NCI-H1105 (cell line): Measurements from ENCODE around the gene RETREG2.

Source experiments
- DNase-seq: peaks from one replicate; lab custom pipeline; 2025; lab: John Stamatoyannopoulos, UW

The RETREG2 gene

DNA sequence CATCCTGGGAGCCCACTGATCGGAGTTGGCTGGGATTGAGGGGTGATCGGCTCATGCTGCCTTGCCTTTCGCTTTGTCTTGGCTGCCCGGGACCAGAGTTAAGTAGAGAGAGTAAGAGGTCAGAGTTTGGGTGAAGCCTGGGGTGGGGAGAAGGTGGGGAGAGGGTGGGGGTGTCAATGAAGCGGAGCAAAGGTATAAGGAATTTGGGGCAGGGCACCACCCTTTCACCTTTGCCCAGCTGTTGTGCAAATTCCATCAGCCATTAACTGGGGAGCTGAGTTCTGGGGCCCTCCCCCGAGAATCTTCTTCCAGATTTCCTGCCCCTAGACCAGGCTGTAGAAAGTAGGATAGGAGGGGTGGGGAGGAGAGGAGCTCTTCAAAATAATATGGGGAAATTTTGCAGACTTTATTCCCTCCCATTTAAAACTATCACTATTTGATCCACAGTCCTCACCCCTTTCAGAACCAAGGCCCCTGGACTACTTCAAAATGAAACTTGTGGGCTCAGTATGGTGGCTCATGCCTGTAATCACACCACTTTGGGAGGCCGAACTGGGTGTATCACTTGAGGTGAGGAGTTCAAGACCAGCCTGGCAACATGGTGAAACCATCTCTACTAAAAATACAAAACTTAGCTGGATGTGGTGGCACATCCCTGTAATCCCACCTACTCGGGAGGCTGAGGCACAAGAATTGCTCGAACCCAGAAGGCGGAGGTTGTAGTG lies 8.0 kb upstream of the RETREG2 start, which contains the start of gene SLC23A3:
SLC23A3 (minus strand) TSS at position 100 of the 725 bp plus-strand sequence; CDS start at position 55, 45 bp downstream.
- no peak for DNase-seq

DNA sequence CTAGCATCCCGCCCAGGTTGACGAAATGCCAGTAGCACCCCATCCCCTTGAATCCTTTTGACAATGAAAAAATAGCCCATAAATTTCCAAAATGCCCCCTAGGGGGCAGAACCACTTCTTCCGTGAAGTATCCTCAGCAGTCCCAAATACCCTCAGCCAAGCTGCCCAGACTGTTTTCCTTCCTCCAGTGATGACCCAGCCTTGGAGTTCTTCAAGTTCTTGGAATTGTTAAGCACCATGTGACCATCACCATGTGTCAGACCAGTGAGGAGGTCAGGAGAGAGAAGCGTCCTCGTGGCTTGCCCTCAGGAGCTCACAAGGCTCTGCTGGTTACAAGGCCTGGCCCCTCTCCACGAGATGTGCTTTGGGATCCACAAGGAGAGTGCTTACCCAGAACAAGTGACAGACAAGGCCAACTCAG lies 6.8 kb upstream of the RETREG2 start:
- DNase-seq: peak; percentile 6

DNA sequence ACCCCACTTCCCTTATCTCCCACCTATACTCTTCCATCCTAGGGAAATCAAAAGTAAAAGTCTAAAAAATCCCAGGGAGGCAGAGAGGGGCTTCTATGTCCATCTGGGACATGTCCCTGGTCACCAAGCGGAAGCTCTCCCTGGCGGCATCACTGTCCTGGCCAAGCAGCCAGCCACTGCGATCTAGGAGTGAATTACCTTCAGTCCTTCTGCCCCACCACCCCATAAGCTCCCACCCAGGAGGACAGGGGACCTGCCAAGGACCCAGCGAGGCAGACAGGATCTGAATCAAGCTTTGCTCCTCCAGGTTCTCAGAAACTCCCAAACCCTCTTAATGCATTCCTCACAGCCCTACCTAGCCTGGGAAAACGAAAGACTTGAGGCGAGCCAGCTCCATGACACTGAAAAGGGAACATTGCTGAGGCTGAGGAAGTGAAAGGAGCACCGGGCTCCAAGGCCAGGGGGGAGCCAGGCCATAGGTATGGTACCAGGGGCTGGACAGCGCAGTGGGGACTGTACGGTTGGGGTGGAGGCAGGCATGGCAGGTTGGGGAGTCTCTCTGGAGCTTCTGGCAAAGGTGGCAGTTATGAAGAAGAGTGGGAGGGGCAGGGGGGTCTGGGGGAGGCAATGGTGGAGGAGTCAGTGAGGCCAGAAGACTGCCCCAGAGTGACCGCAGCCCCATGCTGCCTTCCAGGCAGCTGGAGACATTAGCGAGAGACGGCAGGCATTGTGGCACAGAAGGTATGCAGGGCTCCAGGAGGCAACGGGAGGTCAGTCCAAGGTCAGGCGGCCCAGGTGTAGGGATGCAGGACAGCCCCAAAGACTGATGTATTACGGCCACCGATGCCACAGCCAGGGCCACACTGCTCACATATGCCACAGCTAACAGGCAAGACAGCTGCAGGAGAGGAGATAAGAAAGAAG lies 5.6 kb upstream of the RETREG2 start:
- no peak for DNase-seq

GRCh38 chr2:219173176-219173575 lies 4.9 kb upstream of the RETREG2 start:
- DNase-seq: no peak

DNA sequence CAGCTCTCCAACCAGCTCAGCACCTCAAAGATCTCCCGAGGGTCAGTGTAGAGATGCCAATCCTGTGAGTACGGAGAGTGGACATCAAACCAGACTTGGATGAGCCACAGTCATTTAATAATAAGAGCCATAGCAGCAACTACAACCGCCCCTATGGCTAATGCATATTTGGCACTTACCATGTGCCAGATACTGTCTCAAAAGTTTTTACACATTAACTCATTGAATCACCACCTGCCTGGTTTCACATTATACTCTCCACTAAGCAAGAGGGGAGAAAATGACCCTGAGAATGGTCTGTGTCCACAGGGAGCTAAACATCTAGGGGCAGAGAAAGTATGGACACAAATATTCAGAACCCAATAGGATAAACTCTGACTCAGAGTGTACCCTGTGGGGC lies 3.9 kb upstream of the RETREG2 start:
- DNase-seq: no peak

GRCh38 chr2:219174801-219175200 lies 3.3 kb upstream of the RETREG2 start:
- no peak for DNase-seq

GRCh38 chr2:219175486-219175885 lies 2.6 kb upstream of the RETREG2 start:
- DNase-seq: no peak

DNA sequence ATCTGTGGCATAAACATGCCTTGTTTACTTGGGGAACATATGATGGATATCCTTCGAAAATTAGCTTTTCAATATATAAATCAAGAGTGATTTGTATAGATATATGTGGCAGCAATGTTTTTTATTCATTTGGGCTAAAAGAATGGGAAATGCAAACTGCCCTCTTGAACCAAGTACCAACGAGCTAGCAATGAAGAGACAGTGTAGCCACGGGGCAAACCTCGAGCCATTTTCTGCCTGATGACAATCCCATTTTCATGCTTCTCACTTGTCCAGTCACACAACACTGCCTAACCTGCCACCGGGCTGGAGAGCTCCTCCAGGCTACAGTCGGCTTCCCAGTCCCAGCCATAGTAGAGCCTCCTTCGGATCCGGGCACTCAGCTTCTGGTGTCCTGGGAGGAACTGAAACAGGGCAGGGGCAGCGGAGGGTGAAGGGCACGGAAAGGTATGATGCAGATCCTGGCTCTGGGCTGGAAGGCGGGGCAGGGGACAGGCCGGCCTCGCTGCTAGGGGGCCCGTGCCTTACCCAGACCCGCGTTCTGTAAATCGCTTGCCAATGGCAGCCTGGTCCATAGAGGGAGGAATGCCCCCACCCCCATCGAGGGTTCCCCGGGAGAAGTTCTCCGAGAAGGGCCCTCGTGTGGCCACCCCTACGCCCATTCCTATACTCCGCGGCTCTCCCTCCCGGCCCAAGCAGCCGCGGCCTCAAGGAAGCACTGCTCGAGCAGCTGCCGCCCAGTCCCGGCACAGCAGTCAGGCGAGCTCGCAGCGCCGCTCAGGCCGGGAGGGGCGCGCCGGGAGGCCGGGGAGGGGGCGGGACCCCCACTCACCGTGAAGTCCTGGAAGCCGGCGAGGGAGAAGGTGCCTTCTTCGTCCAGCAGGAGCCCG lies 1.9 kb upstream of the RETREG2 start:
- DNase-seq: peak; percentile 32

GRCh38 chr2:219176818-219177551 lies 1.1 kb upstream of the RETREG2 start, which contains the start of gene CNPPD1:
Gene CNPPD1, minus strand, starts transcription at chr2:219176925. Its CDS starts 97 bp downstream, at chr2:219176828.
- DNase-seq: peak; percentile 64

DNA sequence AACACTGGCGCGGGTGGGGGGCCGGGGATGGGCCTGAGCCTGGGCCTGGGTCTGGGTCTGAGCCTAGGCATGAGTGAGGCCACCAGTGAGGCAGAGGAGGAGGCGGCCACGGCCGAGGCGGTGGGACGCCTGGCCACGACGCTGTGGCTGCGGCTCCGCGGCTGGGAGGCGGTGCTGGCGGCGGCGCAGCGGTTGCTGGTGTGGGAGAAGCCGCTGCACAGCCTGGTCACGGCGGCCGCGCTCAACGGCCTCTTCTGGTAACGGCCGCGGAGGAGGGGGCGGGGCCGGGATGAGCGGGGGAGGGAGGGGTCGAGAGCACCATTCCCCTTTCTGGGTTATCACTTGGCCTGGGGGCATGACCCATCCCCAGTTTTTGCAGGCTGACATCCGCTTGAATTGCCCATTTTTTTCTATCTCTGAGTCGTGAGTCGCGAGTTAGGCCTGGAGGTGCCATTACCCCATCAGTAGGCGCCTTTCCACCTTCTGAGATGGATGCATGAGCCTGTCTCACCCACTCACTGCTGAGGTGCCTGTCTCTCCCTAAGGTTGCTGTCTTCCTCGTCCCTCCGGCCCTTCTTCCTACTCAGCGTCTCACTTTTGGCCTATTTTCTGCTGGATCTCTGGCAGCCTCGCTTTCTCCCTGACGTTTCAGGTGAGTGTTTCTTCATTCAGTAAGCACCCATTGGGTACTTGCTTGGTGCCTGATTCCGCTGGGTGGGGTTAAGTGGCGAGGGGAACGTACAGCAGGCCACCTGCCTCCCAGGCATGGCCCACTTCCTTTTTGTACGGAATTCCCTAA lies 501 bp downstream of the RETREG2 start:
- DNase-seq: no peak

GRCh38 chr2:219179601-219180465 lies 1.8 kb downstream of the RETREG2 start:
- no peak for DNase-seq

GRCh38 chr2:219180961-219181360 lies 2.9 kb downstream of the RETREG2 start:
- DNase-seq: no peak

DNA sequence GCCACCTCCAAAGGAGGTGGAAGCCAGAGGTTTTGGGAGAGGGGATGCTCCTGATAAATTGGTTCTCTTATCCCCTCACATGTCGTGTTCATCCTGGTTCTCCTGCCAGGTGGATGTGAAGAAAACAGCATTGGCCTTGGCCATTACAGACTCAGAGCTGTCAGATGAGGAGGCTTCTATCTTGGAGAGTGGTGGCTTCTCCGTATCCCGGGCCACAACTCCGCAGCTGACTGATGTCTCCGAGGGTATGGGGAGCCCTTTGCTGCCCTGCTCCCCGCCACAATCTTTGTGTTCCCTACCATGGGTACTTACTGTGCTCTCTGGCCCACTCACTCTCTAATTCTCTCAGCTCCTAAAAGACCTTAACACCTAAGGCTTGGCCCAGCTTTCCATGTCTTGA lies 3.5 kb downstream of the RETREG2 start:
- DNase-seq: no peak

DNA sequence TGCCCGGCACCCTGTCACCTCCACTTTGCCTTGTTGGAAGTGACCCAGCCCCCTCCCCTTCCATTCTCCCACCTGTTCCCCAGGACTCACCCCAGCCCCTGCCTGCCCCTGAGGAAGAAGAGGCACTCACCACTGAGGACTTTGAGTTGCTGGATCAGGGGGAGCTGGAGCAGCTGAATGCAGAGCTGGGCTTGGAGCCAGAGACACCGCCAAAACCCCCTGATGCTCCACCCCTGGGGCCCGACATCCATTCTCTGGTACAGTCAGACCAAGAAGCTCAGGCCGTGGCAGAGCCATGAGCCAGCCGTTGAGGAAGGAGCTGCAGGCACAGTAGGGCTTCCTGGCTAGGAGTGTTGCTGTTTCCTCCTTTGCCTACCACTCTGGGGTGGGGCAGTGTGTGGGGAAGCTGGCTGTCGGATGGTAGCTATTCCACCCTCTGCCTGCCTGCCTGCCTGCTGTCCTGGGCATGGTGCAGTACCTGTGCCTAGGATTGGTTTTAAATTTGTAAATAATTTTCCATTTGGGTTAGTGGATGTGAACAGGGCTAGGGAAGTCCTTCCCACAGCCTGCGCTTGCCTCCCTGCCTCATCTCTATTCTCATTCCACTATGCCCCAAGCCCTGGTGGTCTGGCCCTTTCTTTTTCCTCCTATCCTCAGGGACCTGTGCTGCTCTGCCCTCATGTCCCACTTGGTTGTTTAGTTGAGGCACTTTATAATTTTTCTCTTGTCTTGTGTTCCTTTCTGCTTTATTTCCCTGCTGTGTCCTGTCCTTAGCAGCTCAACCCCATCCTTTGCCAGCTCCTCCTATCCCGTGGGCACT lies 4.5 kb downstream of the RETREG2 start:
- no peak for DNase-seq

DNA sequence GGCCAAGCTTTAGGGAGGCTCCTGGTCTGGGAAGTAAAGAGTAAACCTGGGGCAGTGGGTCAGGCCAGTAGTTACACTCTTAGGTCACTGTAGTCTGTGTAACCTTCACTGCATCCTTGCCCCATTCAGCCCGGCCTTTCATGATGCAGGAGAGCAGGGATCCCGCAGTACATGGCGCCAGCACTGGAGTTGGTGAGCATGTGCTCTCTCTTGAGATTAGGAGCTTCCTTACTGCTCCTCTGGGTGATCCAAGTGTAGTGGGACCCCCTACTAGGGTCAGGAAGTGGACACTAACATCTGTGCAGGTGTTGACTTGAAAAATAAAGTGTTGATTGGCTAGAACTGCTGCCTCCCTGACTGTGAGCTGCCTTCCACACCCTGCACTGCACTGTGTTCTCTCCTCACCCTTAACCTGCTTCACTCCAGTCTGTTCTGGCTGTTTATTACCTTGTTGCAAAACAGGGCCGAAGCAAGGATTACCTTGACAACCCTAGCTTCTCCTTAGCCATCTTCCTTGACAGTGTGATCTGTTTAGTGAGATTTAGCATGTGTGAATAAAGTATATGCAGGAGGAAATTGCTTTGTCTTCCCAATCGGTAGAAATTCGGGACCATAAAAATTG lies 5.2 kb downstream of the RETREG2 start:
- DNase-seq: no peak

- DNase-seq: no peak
Measured at GRCh38 chr2:219184121-219184520, 6.0 kb downstream of the RETREG2 start.

GRCh38 chr2:219186754-219187456 lies 8.8 kb downstream of the RETREG2 start:
- no peak for DNase-seq
